Glutamatergic neuron (in vitro differentiated cells): ENCODE measurements around the gene WDCP. TPM values are rescaled to one million over a fixed set of nuclear protein-coding genes. Genes with fewer than 3 reads are reported as not detected.
A peak's percentile ranks its signal among the peaks of the same experiment; 100 is the strongest.

Source experiments
- DNase-seq: peaks from one replicate; pipeline ENCODE4 v3.0.0; 2022
- H3K27ac Mint-ChIP-seq: one replicate; pipeline ENCODE4 v1.8.0; 2020; ENCODE audit warnings: mild to moderate bottlenecking, mixed read lengths, inconsistent platforms; ENCODE audit not compliant: unreplicated experiment
- H3K27me3 Mint-ChIP-seq: one replicate; pipeline ENCODE4 v1.8.0; 2020; ENCODE audit warnings: mild to moderate bottlenecking, moderate library complexity, mixed read lengths, inconsistent platforms; ENCODE audit not compliant: unreplicated experiment
- H3K36me3 Mint-ChIP-seq: one replicate; pipeline ENCODE4 v1.8.0; 2020; ENCODE audit warnings: mild to moderate bottlenecking, mixed read lengths, inconsistent platforms; ENCODE audit not compliant: unreplicated experiment
- H3K4me1 Mint-ChIP-seq: one replicate; pipeline ENCODE4 v1.8.0; 2020; ENCODE audit warnings: mild to moderate bottlenecking, low read depth, mixed read lengths, inconsistent platforms; ENCODE audit not compliant: unreplicated experiment
- H3K4me3 Mint-ChIP-seq: one replicate; pipeline ENCODE4 v1.8.0; 2020; ENCODE audit warnings: mild to moderate bottlenecking, mixed read lengths, inconsistent platforms; ENCODE audit not compliant: unreplicated experiment
- H3K9me3 Mint-ChIP-seq: one replicate; pipeline ENCODE4 v1.8.0; 2020; ENCODE audit warnings: mild to moderate bottlenecking, moderate library complexity, mixed read lengths, inconsistent platforms; ENCODE audit not compliant: unreplicated experiment
- total RNA-seq: library from RNA; stranded (reverse); fragmentation: NEBNext Ultra II Directional; extraction: Animal tissue kit (Norgen Biotek cat#: 25700); gene quantifications from one replicate; pipeline ENCODE4 v1.2.1, GENCODE V29; 2021; ENCODE audit not compliant: unreplicated experiment
- TF ChIP-seq, protein P1 (sequence below): fragments of 200-600 bp; sonication (generic); IDR thresholded peaks from one replicate; pipeline ENCODE4 v1.5.0; 2021; ENCODE audit not compliant: partially characterized antibody, unreplicated experiment

The WDCP gene
- total RNA-seq, 1 donor from 2014 or later: 22.3 TPM

- Mint-ChIP-seq H3K36me3 (no peaks in the 10 kb centered on the region), H3K27ac (no peak overlapping the region), H3K27me3 (peaks cover 9% of the 10 kb centered on the region), H3K4me3 (no peak overlapping the region), H3K9me3 (peaks cover 5% of the 10 kb centered on the region), H3K4me1 (peaks cover 10% of the 10 kb centered on the region)
- DNase-seq: no peak
- TF ChIP-seq, protein P1, sequence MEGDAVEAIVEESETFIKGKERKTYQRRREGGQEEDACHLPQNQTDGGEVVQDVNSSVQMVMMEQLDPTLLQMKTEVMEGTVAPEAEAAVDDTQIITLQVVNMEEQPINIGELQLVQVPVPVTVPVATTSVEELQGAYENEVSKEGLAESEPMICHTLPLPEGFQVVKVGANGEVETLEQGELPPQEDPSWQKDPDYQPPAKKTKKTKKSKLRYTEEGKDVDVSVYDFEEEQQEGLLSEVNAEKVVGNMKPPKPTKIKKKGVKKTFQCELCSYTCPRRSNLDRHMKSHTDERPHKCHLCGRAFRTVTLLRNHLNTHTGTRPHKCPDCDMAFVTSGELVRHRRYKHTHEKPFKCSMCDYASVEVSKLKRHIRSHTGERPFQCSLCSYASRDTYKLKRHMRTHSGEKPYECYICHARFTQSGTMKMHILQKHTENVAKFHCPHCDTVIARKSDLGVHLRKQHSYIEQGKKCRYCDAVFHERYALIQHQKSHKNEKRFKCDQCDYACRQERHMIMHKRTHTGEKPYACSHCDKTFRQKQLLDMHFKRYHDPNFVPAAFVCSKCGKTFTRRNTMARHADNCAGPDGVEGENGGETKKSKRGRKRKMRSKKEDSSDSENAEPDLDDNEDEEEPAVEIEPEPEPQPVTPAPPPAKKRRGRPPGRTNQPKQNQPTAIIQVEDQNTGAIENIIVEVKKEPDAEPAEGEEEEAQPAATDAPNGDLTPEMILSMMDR: no peak
These were observed 39.0 kb upstream of the WDCP start for GRCh38 chr2:24086241-24086640.

DNA sequence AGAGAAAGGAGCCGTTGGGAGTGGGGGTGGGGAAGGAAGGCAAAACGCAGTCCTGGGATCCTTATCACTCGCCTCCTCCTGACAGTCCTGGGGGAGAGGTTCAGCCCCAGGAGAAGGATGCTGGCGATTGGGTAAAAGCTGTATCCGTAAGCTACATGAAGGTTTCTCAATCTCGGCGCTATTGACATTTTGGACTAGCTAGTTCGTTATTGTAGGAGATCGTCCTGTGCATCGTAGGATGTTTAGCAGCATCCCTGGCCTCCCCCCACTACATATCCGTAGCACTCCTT, 38.0 kb upstream of the WDCP start:
- H3K36me3 Mint-ChIP-seq: no peaks in the 10 kb centered on the region
- H3K27me3 Mint-ChIP-seq: peaks cover 9% of the 10 kb centered on the region
- H3K4me1 Mint-ChIP-seq: peaks cover 13% of the 10 kb centered on the region
- H3K4me3 Mint-ChIP-seq: peak overlapping the region; percentile 95
- TF ChIP-seq, protein P1: no peak
- peak overlapping the region; percentile 96 for H3K27ac Mint-ChIP-seq
- H3K9me3 Mint-ChIP-seq: peaks cover 7% of the 10 kb centered on the region
- no peak for DNase-seq

GRCh38 chr2:24084386-24085199, 37.4 kb upstream of the WDCP start, which contains the start of gene TP53I3:
TP53I3 (minus strand) TSS chr2:24084834; CDS start chr2:24084326, 508 bp downstream.
- H3K4me3 Mint-ChIP-seq: peak within 1 kb of the TSS; percentile 95
- H3K27me3 Mint-ChIP-seq: peaks cover 9% of the 10 kb centered on the region
- peak within 1 kb of the TSS; percentile 98 for H3K27ac Mint-ChIP-seq
- H3K4me1 Mint-ChIP-seq: peaks cover 13% of the 10 kb centered on the region
- TF ChIP-seq, protein P1: peak; percentile 99
- H3K9me3 Mint-ChIP-seq: peaks cover 7% of the 10 kb centered on the region
- H3K36me3 Mint-ChIP-seq: no peaks in the 10 kb centered on the region
- peak; percentile 96 for DNase-seq

GRCh38 chr2:24083567-24084385, 36.6 kb upstream of the WDCP start:
- H3K4me3 Mint-ChIP-seq: peak overlapping the region; percentile 93
- peak; percentile 77 for DNase-seq
- H3K4me1 Mint-ChIP-seq: peaks cover 13% of the 10 kb centered on the region
- TF ChIP-seq, protein P1: no peak
- H3K27me3 Mint-ChIP-seq: peaks cover 9% of the 10 kb centered on the region
- H3K36me3 Mint-ChIP-seq: no peaks in the 10 kb centered on the region
- H3K9me3 Mint-ChIP-seq: peaks cover 7% of the 10 kb centered on the region
- peak overlapping the region; percentile 98 for H3K27ac Mint-ChIP-seq
